Measurements from ENCODE around the gene ANO7.

ANO7 gene

GRCh38 chr2:241154915-241155314 lies 33.6 kb upstream of the ANO7 start:
- intact Hi-C loops (cut with DNase I): no loop called here

GRCh38 chr2:241155936-241156335 lies 32.5 kb upstream of the ANO7 start:
- intact Hi-C loops (cut with DNase I): no loop called here
- DNase-seq: no peak

More at GRCh38 chr2:241154915-241155314, 33.6 kb upstream of the ANO7 start:
- DNase-seq: peak; percentile 32 to 95 (median 73)

GRCh38 chr2:241156971-241157441 lies 31.5 kb upstream of the ANO7 start:
- DNase-seq: peak in 35 of 42 donors; percentile 24 to 83 (median 55)
- intact Hi-C loops (cut with DNase I): no loop called here

GRCh38 chr2:241157841-241158545 lies 30.5 kb upstream of the ANO7 start:
- DNase-seq: peak in 1 of 42 donors; percentile 56
- intact Hi-C loops (cut with DNase I): no loop called here

- no peak for DNase-seq
- intact Hi-C loops (cut with DNase I): no loop called here
Measured at GRCh38 chr2:241158546-241158900, 30.0 kb upstream of the ANO7 start.

- intact Hi-C loops (cut with DNase I): no loop called here
- DNase-seq: peak in 13 of 42 donors; percentile 19 to 76 (median 48)
Measured at GRCh38 chr2:241159116-241159515, 29.4 kb upstream of the ANO7 start.

GRCh38 chr2:241160318-241160717 lies 28.2 kb upstream of the ANO7 start:
- peak in 9 of 42 donors; percentile 29 to 71 (median 49) for DNase-seq
- intact Hi-C loops (cut with DNase I): no loop called here

- DNase-seq: peak; percentile 51 to 95 (median 78)
- intact Hi-C loops (cut with DNase I): no loop called here
Measured at GRCh38 chr2:241161646-241162281, 26.7 kb upstream of the ANO7 start.

GRCh38 chr2:241163601-241164118 lies 24.8 kb upstream of the ANO7 start:
- intact Hi-C loops (cut with DNase I): no loop called here
- no peak for DNase-seq

- intact Hi-C loops (cut with DNase I): no loop called here
- DNase-seq: no peak
Measured at GRCh38 chr2:241168366-241168765, 20.1 kb upstream of the ANO7 start.

- no peak for DNase-seq
- intact Hi-C loops (cut with DNase I): no loop called here
Measured at GRCh38 chr2:241173557-241173956, 14.9 kb upstream of the ANO7 start.

GRCh38 chr2:241177526-241178334 lies 10.7 kb upstream of the ANO7 start:
- intact Hi-C loops (cut with DNase I): no loop called here
- DNase-seq: no peak

- no peak for DNase-seq
- intact Hi-C loops (cut with DNase I): no loop called here
Measured at GRCh38 chr2:241178961-241179360, 9.5 kb upstream of the ANO7 start.

GRCh38 chr2:241179899-241180298 lies 8.6 kb upstream of the ANO7 start:
- peak in 28 of 42 donors; percentile 32 to 82 (median 57) for DNase-seq
- intact Hi-C loops (cut with DNase I): no loop called here

- intact Hi-C loops (cut with DNase I): no loop called here
- DNase-seq: no peak
Measured at GRCh38 chr2:241180495-241180894, 8.0 kb upstream of the ANO7 start.

GRCh38 chr2:241182126-241182525 lies 6.4 kb upstream of the ANO7 start:
- no peak for DNase-seq
- intact Hi-C loops (cut with DNase I): no loop called here

- no peak for DNase-seq
- intact Hi-C loops (cut with DNase I): no loop called here
Measured at GRCh38 chr2:241182531-241183133, 5.8 kb upstream of the ANO7 start.

GRCh38 chr2:241183221-241183620 lies 5.3 kb upstream of the ANO7 start:
- intact Hi-C loops (cut with DNase I): no loop called here
- DNase-seq: peak in 9 of 42 donors; percentile 24 to 63 (median 51)

GRCh38 chr2:241184901-241185300 lies 3.6 kb upstream of the ANO7 start:
- DNase-seq: no peak
- intact Hi-C loops (cut with DNase I): no loop called here
